H9 (cell line): ENCODE data around the gene FXYD2. TPM values are rescaled to one million over a fixed set of nuclear protein-coding genes. Genes with fewer than 3 reads are reported as not detected.

Source experiments
- DNase-seq: peaks from one replicate; pipeline ENCODE4 v3.0.0-alpha.2; 2017
- H2AFZ ChIP-seq: one replicate; pipeline ENCODE4 v1.6.1; 2013; ENCODE audit warnings: mild to moderate bottlenecking, low read length, control low read depth, moderate library complexity
- H2AK5ac ChIP-seq: 2 replicates; pipeline ENCODE4 v1.6.1; 2013; ENCODE audit warnings: low read length, control low read depth, mixed read lengths; ENCODE audit not compliant: insufficient read length
- H2BK120ac ChIP-seq: one replicate; pipeline ENCODE4 v1.6.1; 2013; ENCODE audit warnings: low read depth, mild to moderate bottlenecking, low read length, control low read depth, inconsistent platforms; ENCODE audit not compliant: poor library complexity, severe bottlenecking
- H2BK12ac ChIP-seq: 2 replicates; pipeline ENCODE4 v1.6.1; 2013; ENCODE audit warnings: low read length, control low read depth, mixed read lengths, low read depth; ENCODE audit not compliant: insufficient read length
- H2BK15ac ChIP-seq: 2 replicates; pipeline ENCODE4 v1.6.1; 2013; ENCODE audit warnings: low read depth, low read length, control low read depth
- H2BK20ac ChIP-seq: one replicate; pipeline ENCODE4 v1.6.1; 2013; ENCODE audit warnings: low read depth, mild to moderate bottlenecking, low read length, control low read depth, inconsistent platforms; ENCODE audit not compliant: poor library complexity, severe bottlenecking
- H2BK5ac ChIP-seq: 2 replicates; pipeline ENCODE4 v1.6.1; 2013; ENCODE audit warnings: low read length, control low read depth, mixed read lengths; ENCODE audit not compliant: insufficient read length
- H3K14ac ChIP-seq: 2 replicates; pipeline ENCODE4 v1.6.1; 2013; ENCODE audit warnings: low read length, control low read depth; ENCODE audit not compliant: insufficient read depth
- H3K18ac ChIP-seq: 2 replicates; pipeline ENCODE4 v1.6.1; 2013; ENCODE audit warnings: low read depth, mild to moderate bottlenecking, mixed read lengths, low read length, control low read depth; ENCODE audit not compliant: insufficient read length
- H3K23ac ChIP-seq: 2 replicates; pipeline ENCODE4 v1.6.1; 2013; ENCODE audit warnings: low read length, control low read depth, mixed read lengths, low read depth; ENCODE audit not compliant: insufficient read length
- H3K23me2 ChIP-seq: 2 replicates; pipeline ENCODE4 v1.6.1; 2013; ENCODE audit warnings: low read depth, mild to moderate bottlenecking, mixed read lengths, low read length, control low read depth; ENCODE audit not compliant: insufficient read length, poor library complexity, severe bottlenecking
- H3K27ac ChIP-seq: 2 replicates; pipeline ENCODE4 v1.5.1; 2013; ENCODE audit warnings: low read length, control low read depth, mixed read lengths, low read depth; ENCODE audit not compliant: insufficient read length
- H3K27me3 ChIP-seq: 2 replicates; pipeline ENCODE4 v1.6.1; 2013; ENCODE audit warnings: low read length, control low read depth, inconsistent platforms; ENCODE audit not compliant: insufficient read depth
- H3K4ac ChIP-seq: 2 replicates; pipeline ENCODE4 v1.6.1; 2013; ENCODE audit warnings: low read depth, mild to moderate bottlenecking, control low read depth, inconsistent platforms, low read length, moderate library complexity
- H3K4me1 ChIP-seq: 2 replicates; pipeline ENCODE4 v1.6.1; 2013; ENCODE audit warnings: low read length, control low read depth, inconsistent platforms; ENCODE audit not compliant: insufficient read depth
- H3K4me2 ChIP-seq: 2 replicates; pipeline ENCODE4 v1.6.1; 2013; ENCODE audit warnings: low read length, control low read depth, mixed read lengths; ENCODE audit not compliant: insufficient read length, insufficient read depth
- H3K56ac ChIP-seq: 2 replicates; pipeline ENCODE4 v1.6.1; 2013; ENCODE audit warnings: low read depth, mild to moderate bottlenecking, mixed read lengths, low read length, control low read depth; ENCODE audit not compliant: insufficient read length
- H3K79me1 ChIP-seq: 2 replicates; pipeline ENCODE4 v1.6.1; 2013; ENCODE audit warnings: low read depth, mild to moderate bottlenecking, moderate library complexity, low read length, control low read depth, inconsistent platforms; ENCODE audit not compliant: insufficient read depth, poor library complexity, severe bottlenecking
- H3K79me2 ChIP-seq: 2 replicates; pipeline ENCODE4 v1.6.1; 2013; ENCODE audit warnings: low read length, control low read depth, inconsistent platforms; ENCODE audit not compliant: insufficient read depth
- H3K9ac ChIP-seq: 2 replicates; pipeline ENCODE4 v1.6.1; 2013; ENCODE audit warnings: low read length, control low read depth, mixed read lengths; ENCODE audit not compliant: insufficient read length; ENCODE audit errors: extremely low read depth
- H3K9me3 ChIP-seq: one replicate; pipeline ENCODE4 v1.6.1; 2013; ENCODE audit warnings: low read depth, low read length, inconsistent platforms; ENCODE audit not compliant: control insufficient read depth
- H3T11ph ChIP-seq: one replicate; pipeline ENCODE4 v1.6.1; 2013; ENCODE audit warnings: mild to moderate bottlenecking, low read length, control low read depth, inconsistent platforms
- H4K20me1 ChIP-seq: one replicate; pipeline ENCODE4 v1.6.1; 2013; ENCODE audit not compliant: control insufficient read depth, insufficient read length, insufficient read depth
- H4K5ac ChIP-seq: 2 replicates; pipeline ENCODE4 v1.6.1; 2013; ENCODE audit warnings: low read depth, mild to moderate bottlenecking, mixed read lengths, low read length, control low read depth; ENCODE audit not compliant: insufficient read length
- H4K8ac ChIP-seq: replicated peaks from 2 replicates; pipeline ENCODE4 v1.6.1; 2013; ENCODE audit warnings: low read length, control low read depth, mixed read lengths, low read depth; ENCODE audit not compliant: insufficient read length
- H4K91ac ChIP-seq: 2 replicates; pipeline ENCODE4 v1.6.1; 2013; ENCODE audit warnings: low read depth, mild to moderate bottlenecking, moderate library complexity, mixed read lengths, low read length, control low read depth; ENCODE audit not compliant: insufficient read length
- H3K27ac Mint-ChIP-seq, 3 experiments: 2 replicates in 2 of 3; 3 replicates in 1 of 3; pipeline ENCODE4 v1.8.0; 2020 to 2021; ENCODE audit warnings: mixed read lengths in 3 of 3, mild to moderate bottlenecking in 1 of 3, moderate library complexity in 1 of 3
- H3K27me3 Mint-ChIP-seq: 2 replicates; pipeline ENCODE4 v1.8.0; 2021; ENCODE audit warnings: low read depth, mild to moderate bottlenecking, moderate library complexity, mixed read lengths
- H3K36me3 Mint-ChIP-seq, 3 experiments: 2 replicates in 2 of 3; 3 replicates in 1 of 3; pipeline ENCODE4 v1.8.0; 2020 to 2021; ENCODE audit warnings: low read depth in 3 of 3, mixed read lengths in 3 of 3; ENCODE audit not compliant: insufficient read depth in 1 of 3
- H3K4me1 Mint-ChIP-seq, 2 experiments: 2 replicates each; pipeline ENCODE4 v1.8.0; 2020; ENCODE audit warnings: mixed read lengths in 2 of 2
- H3K4me3 Mint-ChIP-seq, 2 experiments: 2 replicates in 1 of 2; 3 replicates in 1 of 2; pipeline ENCODE4 v1.8.0; 2020 to 2021; ENCODE audit warnings: mild to moderate bottlenecking in 2 of 2, mixed read lengths in 2 of 2, moderate library complexity in 1 of 2
- H3K9me3 Mint-ChIP-seq, 2 experiments: 2 replicates in 1 of 2; 3 replicates in 1 of 2; pipeline ENCODE4 v1.8.0; 2020; ENCODE audit warnings: mild to moderate bottlenecking in 2 of 2, mixed read lengths in 2 of 2, moderate library complexity in 1 of 2
- WGBS: extraction: QIAGEN DNeasy Blood & Tissue Kit; methylation state at CpG from one replicate; pipeline ENCODE4 v1.1.7; 2013; ENCODE audit warnings: missing lambda C conversion rate, low lambda C conversion rate, mixed read lengths; ENCODE audit not compliant: insufficient read length; ENCODE audit errors: extremely low coverage; 5-methylcytosine and 5-hydroxymethylcytosine counted together
- total RNA-seq: library from RNA; stranded (reverse); gene quantifications from 2 replicates; pipeline ENCODE4 v1.2.1, GENCODE V29; 2021
- TF ChIP-seq, protein P1 (sequence below): fragments of 200-600 bp; sonication (generic); conservative IDR thresholded peaks from 3 replicates; pipeline ENCODE4 v1.8.0; 2021; ENCODE audit warnings: antibody characterized with exemption, mild to moderate bottlenecking

Gene FXYD2
- total RNA-seq, 1 experiment from 2014 or later = 0.79 TPM

DNA sequence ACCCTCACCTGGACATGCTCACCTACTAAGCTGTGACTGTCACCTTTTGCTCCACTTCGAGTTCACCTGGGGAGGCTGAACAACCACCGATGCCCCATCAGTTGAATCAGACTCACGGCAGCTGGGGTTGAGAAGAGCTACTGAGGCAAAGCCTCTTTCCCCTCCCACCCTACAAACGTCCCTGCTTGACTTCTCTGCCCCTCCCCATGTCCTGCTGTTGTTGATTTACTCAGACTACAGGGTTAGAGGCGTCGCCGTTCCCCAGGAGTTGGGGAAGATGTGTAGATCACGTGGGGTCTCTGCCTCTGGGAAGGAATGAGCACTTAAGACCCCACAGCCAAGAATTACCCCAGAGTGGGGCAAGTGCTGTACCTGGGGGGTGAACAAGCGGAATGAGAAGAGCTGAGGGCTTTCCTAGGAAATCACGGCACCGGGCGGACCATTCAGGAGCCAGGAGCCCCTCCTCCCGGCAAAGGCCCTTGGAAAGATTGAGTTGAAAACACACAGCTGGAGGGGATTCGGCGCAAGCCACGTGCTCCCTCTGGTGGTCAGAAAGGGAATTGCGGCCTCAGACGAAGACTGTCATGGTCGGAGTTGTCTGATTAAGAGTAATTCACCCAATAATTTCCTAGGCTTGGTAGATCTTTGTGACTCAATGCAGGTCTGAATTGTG, 7.0 kb downstream of the FXYD2 start:
- Histone ChIP-seq H3K23me2 (peaks cover 3% of the 10 kb centered on the region), H3K9me3 (no peaks in the 10 kb centered on the region), H3K56ac (no peak overlapping the region), H4K20me1 (no peaks in the 10 kb centered on the region), H2BK20ac (no peak overlapping the region), H4K91ac (no peak overlapping the region), H2BK15ac (no peak overlapping the region), H3K27ac (no peak overlapping the region), H2AK5ac (no peak overlapping the region), H4K5ac (no peak overlapping the region), H2AFZ (peak overlapping the region; percentile 60), H3K18ac (no peak overlapping the region), H2BK12ac (no peak overlapping the region), H3K79me2 (no peaks in the 10 kb centered on the region), H2BK5ac (no peak overlapping the region), H3T11ph (no peak overlapping the region), H3K4ac (no peak overlapping the region), H4K8ac (no peak overlapping the region), H3K27me3 (no peaks in the 10 kb centered on the region), H3K14ac (no peak overlapping the region), H3K9ac (no peak overlapping the region), H3K23ac (no peak overlapping the region), H3K79me1 (no peaks in the 10 kb centered on the region), H3K4me2 (peak overlapping the region; percentile 29), H3K4me1 (no peaks in the 10 kb centered on the region; the same call in 1 of the 2 replicates), H2BK120ac (no peak overlapping the region)
- H3K4me1 Mint-ChIP-seq = peaks cover 65 to 73% of the 10 kb centered on the region in 2 experiments
- H3K27ac Mint-ChIP-seq = peak overlapping the region in 2 of 3 experiments; percentile 68 to 91; a peak in 4 of 7 replicates
- no CpG with 5 or more reads among the region's 19 CpGs for WGBS
- peak; percentile 90 for DNase-seq
- TF ChIP-seq, protein P1, sequence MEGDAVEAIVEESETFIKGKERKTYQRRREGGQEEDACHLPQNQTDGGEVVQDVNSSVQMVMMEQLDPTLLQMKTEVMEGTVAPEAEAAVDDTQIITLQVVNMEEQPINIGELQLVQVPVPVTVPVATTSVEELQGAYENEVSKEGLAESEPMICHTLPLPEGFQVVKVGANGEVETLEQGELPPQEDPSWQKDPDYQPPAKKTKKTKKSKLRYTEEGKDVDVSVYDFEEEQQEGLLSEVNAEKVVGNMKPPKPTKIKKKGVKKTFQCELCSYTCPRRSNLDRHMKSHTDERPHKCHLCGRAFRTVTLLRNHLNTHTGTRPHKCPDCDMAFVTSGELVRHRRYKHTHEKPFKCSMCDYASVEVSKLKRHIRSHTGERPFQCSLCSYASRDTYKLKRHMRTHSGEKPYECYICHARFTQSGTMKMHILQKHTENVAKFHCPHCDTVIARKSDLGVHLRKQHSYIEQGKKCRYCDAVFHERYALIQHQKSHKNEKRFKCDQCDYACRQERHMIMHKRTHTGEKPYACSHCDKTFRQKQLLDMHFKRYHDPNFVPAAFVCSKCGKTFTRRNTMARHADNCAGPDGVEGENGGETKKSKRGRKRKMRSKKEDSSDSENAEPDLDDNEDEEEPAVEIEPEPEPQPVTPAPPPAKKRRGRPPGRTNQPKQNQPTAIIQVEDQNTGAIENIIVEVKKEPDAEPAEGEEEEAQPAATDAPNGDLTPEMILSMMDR = peak; percentile 98
- peak overlapping the region; percentile 56 to 64; a peak in 4 of 5 replicates for H3K4me3 Mint-ChIP-seq
- H3K9me3 Mint-ChIP-seq = no peaks in the 10 kb centered on the region; a peak in 1 of 5 replicates
- peaks cover 4% of the 10 kb centered on the region; the same call in 1 of the 2 replicates for H3K27me3 Mint-ChIP-seq
- H3K36me3 Mint-ChIP-seq = no peaks in the 10 kb centered on the region
